ENCODE measurements around the gene YPEL3. TPM values are rescaled to one million over a fixed set of nuclear protein-coding genes. Genes with fewer than 3 reads are reported as not detected.

The YPEL3 gene
- total RNA-seq, 1 donor from 2014 or later: 25.5 TPM

DNA sequence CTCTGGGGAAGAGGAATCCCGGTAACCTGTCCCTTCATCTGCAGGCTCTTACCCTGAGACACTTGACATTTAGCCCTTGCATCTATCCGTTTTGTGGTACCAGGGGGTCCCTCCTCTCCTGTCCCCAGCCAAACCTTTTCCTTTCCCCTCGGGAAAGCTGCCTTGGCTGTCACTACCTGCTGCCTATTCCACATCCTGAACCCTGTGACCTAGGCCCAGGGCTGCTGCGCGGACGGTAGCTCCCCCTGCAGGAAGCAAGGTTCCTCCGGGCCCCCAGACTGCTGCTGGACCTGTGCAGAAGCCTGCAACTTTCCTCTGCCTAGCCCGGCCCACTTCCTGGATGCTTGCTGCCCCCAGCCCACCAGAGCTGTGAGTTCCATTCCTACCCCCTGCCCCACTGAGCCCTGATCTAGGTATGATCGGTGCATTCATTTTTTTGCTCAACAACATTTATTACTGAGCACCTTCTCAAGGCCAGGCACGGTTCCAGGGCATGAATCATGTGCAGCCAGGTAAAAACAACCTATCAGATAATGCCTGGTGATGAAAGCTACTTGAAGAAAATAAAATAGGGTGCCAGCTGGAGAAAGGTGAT, 41.0 kb downstream of the YPEL3 start:
- no peak for DNase-seq (ENCODE audit: low read depth)
- TF ChIP-seq, protein P1, sequence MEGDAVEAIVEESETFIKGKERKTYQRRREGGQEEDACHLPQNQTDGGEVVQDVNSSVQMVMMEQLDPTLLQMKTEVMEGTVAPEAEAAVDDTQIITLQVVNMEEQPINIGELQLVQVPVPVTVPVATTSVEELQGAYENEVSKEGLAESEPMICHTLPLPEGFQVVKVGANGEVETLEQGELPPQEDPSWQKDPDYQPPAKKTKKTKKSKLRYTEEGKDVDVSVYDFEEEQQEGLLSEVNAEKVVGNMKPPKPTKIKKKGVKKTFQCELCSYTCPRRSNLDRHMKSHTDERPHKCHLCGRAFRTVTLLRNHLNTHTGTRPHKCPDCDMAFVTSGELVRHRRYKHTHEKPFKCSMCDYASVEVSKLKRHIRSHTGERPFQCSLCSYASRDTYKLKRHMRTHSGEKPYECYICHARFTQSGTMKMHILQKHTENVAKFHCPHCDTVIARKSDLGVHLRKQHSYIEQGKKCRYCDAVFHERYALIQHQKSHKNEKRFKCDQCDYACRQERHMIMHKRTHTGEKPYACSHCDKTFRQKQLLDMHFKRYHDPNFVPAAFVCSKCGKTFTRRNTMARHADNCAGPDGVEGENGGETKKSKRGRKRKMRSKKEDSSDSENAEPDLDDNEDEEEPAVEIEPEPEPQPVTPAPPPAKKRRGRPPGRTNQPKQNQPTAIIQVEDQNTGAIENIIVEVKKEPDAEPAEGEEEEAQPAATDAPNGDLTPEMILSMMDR (IDR thresholded peaks at IDR 0.05; ENCODE audit: insufficient read depth, low read length, poor library complexity, severe bottlenecking): peak; percentile 83

DNA sequence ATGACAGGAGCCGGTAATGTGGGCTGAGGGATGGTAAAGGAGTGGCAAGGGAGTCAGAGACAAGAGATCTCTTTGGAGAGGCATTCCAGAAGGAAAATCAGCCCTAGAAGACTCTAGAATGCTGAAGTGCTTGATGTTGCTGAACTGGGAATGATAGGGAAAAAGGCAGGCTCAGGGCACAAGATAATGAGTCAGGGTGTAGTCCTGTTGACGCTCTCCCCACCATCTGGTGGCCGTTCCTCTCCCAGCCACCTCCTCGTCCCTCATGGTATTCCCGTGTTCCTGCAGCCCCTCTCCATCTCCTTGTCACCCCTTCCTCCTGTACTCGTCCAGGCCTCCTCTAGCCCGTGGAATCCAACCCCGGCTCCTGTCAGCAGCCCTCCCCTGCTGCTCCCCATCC, 41.6 kb downstream of the YPEL3 start:
- Histone ChIP-seq H3K27me3 (ENCODE audit: control insufficient read depth, insufficient read depth, low read length) (no peaks in the 10 kb centered on the region), H3K4me3 (ENCODE audit: low read depth, low read length) (no peak overlapping the region), H3K36me3 (ENCODE audit: control insufficient read depth, insufficient read depth, low read length) (no peaks in the 10 kb centered on the region)
- TF ChIP-seq, protein P1 (IDR thresholded peaks at IDR 0.05; ENCODE audit: insufficient read depth, low read length, poor library complexity, severe bottlenecking): no peak
- no peak for DNase-seq (ENCODE audit: low read depth)

More for the DNA sequence above, 41.0 kb downstream of the YPEL3 start:
- no peak overlapping the region for H3K4me3 ChIP-seq (ENCODE audit: low read depth, low read length)
- no peaks in the 10 kb centered on the region for H3K27me3 ChIP-seq (ENCODE audit: control insufficient read depth, insufficient read depth, low read length)
- no peaks in the 10 kb centered on the region for H3K36me3 ChIP-seq (ENCODE audit: control insufficient read depth, insufficient read depth, low read length)

DNA sequence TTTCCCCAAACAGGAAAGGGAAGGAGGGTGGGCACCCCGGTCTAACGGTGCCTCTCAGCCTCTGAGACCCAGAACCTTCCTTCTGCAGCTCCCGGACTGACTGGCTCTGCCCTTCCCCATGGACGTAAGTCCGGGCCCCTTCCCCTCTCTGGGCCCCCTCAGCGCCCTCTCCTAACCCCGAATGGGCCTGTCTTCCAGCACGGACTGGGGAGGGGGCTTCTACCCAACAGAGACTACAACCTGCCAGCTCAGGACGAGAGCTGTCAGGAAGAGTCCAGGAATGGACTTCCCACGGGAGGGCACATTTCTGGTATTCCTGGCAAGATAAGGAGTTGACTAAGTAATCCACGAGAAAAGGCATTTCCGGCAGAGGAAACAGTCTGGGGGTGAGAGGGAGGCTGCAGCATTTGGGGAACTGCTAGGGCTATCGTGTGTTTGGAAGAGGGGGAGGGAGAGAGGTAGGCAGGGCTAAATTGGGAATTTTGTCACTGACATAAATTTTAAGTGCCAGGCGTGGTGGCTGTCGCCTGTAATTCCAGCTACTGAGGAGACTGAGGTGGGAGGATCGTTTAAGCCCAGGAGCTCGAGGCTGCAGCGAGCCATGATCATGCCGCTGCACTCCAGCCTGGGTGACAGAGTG, 42.5 kb downstream of the YPEL3 start:
- Histone ChIP-seq H3K27me3 (ENCODE audit: control insufficient read depth, insufficient read depth, low read length) (no peaks in the 10 kb centered on the region), H3K4me3 (ENCODE audit: low read depth, low read length) (peak overlapping the region; percentile 94), H3K36me3 (ENCODE audit: control insufficient read depth, insufficient read depth, low read length) (no peaks in the 10 kb centered on the region)
- no peak for DNase-seq (ENCODE audit: low read depth)
- TF ChIP-seq, protein P1 (IDR thresholded peaks at IDR 0.05; ENCODE audit: insufficient read depth, low read length, poor library complexity, severe bottlenecking): no peak

DNA sequence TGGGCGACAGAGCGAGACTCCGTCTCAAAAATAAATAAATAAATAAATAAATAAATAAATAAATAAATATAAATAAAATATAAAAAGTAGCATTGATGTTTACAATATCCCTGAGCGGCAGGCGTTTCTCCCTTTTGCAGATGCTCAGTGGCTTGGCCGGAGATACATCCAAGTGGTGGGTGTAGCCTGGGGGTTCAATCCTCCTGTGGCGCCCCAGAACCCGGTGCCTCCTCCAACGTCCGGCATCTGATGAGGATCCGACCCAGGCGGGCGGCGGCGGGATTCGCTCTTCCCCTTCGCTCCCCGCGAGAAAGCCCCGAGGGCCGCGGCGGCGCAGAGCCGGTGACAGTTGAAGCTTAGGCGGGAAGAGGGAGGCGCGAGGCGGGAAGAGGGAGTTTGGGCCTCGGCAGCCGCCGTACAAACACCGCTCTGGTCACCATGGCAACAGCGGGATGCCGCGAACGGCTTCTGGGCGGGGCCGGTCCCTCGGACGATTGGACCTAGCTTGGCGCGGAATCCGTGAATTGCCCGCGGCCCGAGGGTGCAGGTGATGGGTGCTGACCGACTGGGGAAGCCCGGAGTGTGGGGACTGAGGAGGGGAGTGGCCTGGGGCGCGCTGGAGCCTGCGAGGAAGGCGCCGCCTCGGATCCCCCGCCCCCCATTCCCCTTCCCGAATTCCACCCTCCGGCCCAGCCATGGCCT, 43.2 kb downstream of the YPEL3 start:
- Histone ChIP-seq H3K36me3 (ENCODE audit: control insufficient read depth, insufficient read depth, low read length) (no peaks in the 10 kb centered on the region), H3K27me3 (ENCODE audit: control insufficient read depth, insufficient read depth, low read length) (no peaks in the 10 kb centered on the region), H3K4me3 (ENCODE audit: low read depth, low read length) (peak overlapping the region; percentile 94)
- peak; percentile 32 for DNase-seq (ENCODE audit: low read depth)
- TF ChIP-seq, protein P1 (IDR thresholded peaks at IDR 0.05; ENCODE audit: insufficient read depth, low read length, poor library complexity, severe bottlenecking): no peak

DNA sequence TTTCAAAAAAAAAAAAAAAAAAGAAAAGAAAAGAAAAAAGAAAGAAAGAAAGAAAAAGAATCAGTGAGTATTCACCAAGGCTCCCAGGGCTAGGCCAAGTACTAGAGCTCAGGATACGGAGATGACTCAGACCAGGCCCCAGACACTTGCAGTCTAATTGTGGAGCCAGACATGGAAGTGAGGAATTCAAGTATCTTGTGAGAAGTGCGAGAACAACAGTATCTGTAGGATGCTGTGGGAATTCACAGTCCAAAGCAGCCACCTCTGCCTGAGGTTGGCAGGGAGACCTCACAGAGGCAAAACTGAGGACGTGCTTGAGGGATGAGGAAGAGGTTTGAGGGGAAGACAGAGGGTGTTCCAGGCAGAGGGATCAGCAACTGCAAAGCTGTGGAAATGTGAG, 44.5 kb downstream of the YPEL3 start:
- TF ChIP-seq, protein P1 (IDR thresholded peaks at IDR 0.05; ENCODE audit: insufficient read depth, low read length, poor library complexity, severe bottlenecking): no peak
- DNase-seq (ENCODE audit: low read depth): no peak

More for the DNA sequence above, 44.5 kb downstream of the YPEL3 start:
- no peak overlapping the region for H3K4me3 ChIP-seq (ENCODE audit: low read depth, low read length)
- no peaks in the 10 kb centered on the region for H3K36me3 ChIP-seq (ENCODE audit: control insufficient read depth, insufficient read depth, low read length)
- no peaks in the 10 kb centered on the region for H3K27me3 ChIP-seq (ENCODE audit: control insufficient read depth, insufficient read depth, low read length)

Measured in kidney epithelial cell (primary cell).